H1 (cell line): ENCODE results near the gene CYTIP. TPM values are rescaled to one million over a fixed set of nuclear protein-coding genes. Genes with fewer than 3 reads are reported as not detected.
"Not testable (repeated sequence)": the region's sequence is repeated elsewhere in the genome, so short reads cannot be mapped to it uniquely, and the experiment has no call there.

ENCODE experiments used
- CTCF ChIA-PET: fragments of 300-600 bp; sonication (Branson Sonifier 250); formaldehyde crosslinking; loops from one replicate; lab custom pipeline; 2021; ENCODE audit not compliant: partially characterized antibody; lab: Charles Lee
- POLR2A ChIA-PET: fragments of 300-600 bp; sonication (Branson Sonifier 250); formaldehyde crosslinking; loops from one replicate; lab custom pipeline; 2021; ENCODE audit warnings: inconsistent platforms; ENCODE audit not compliant: partially characterized antibody; lab: Charles Lee
- DNase-seq, 2 experiments: peaks; one replicate each; pipeline versions ENCODE4 v3.0.0 to v3.0.0-alpha.2; 2010 to 2022; ENCODE audit warnings: low spot score in 2 of 2, low read depth in 1 of 2, mixed read lengths in 1 of 2
- FAIRE-seq: peaks from 2 replicates; lab custom pipeline; 2011; peaks lifted over from hg19 to GRCh38; lab: Jason Lieb, UNC
- H2AFZ ChIP-seq: 2 replicates; pipeline ENCODE4 v1.8.1; 2012; ENCODE audit warnings: low read length, inconsistent platforms
- H2AK5ac ChIP-seq: 2 replicates; pipeline ENCODE4 v1.6.1; 2013; ENCODE audit warnings: low read depth, low read length
- H2BK120ac ChIP-seq: replicated peaks from 2 replicates; pipeline ENCODE3; 2013; ENCODE audit warnings: low read depth, low read length, inconsistent platforms
- H2BK12ac ChIP-seq: 2 replicates; pipeline ENCODE4 v1.6.1; 2013; ENCODE audit warnings: low read depth, low read length
- H2BK15ac ChIP-seq: 2 replicates; pipeline ENCODE4 v1.6.1; 2013; ENCODE audit warnings: low read length
- H2BK20ac ChIP-seq: 2 replicates; pipeline ENCODE4 v1.6.1; 2013; ENCODE audit warnings: low read length
- H2BK5ac ChIP-seq: 2 replicates; pipeline ENCODE4 v1.6.1; 2013; ENCODE audit warnings: low read depth, low read length
- H3K14ac ChIP-seq: 2 replicates; pipeline ENCODE4 v1.6.1; 2013; ENCODE audit warnings: inconsistent platforms; ENCODE audit not compliant: insufficient read length
- H3K18ac ChIP-seq: 2 replicates; pipeline ENCODE4 v1.6.1; 2013; ENCODE audit warnings: low read length; ENCODE audit errors: extremely low read depth
- H3K23ac ChIP-seq: 2 replicates; pipeline ENCODE4 v1.6.1; 2013; ENCODE audit warnings: inconsistent platforms; ENCODE audit not compliant: insufficient read length
- H3K23me2 ChIP-seq: 2 replicates; pipeline ENCODE4 v1.6.1; 2013; ENCODE audit warnings: low read depth, low read length
- H3K27ac ChIP-seq: 2 replicates; pipeline ENCODE4 v1.6.1; 2011; ENCODE audit warnings: low read depth, low read length, inconsistent platforms
- H3K27me3 ChIP-seq, 4 experiments: replicated peaks in 1 of 4; 1 replicate in 1 of 4; 2 replicates in 3 of 4; pipeline versions ENCODE4 v1.6.1 to v1.8.1; 2011 to 2013; ENCODE audit warnings: low read length in 3 of 4, mild to moderate bottlenecking in 3 of 4, inconsistent platforms in 2 of 4, mixed read lengths in 2 of 4, moderate library complexity in 1 of 4; ENCODE audit not compliant: control insufficient read depth in 3 of 4, insufficient read depth in 3 of 4; ENCODE audit errors: extremely low read depth in 1 of 4
- H3K36me3 ChIP-seq, 4 experiments: 2 replicates each; pipeline versions ENCODE4 v1.6.1 to v1.8.1; 2011 to 2013; ENCODE audit warnings: mild to moderate bottlenecking in 4 of 4, low read length in 3 of 4, moderate library complexity in 2 of 4, control low read depth in 1 of 4, inconsistent platforms in 1 of 4; ENCODE audit not compliant: insufficient read depth in 4 of 4, control insufficient read depth in 2 of 4
- H3K4ac ChIP-seq: replicated peaks from 2 replicates; pipeline ENCODE3; 2013; ENCODE audit warnings: low read length, low read depth, mixed read lengths, inconsistent platforms; ENCODE audit not compliant: insufficient read length
- H3K4me1 ChIP-seq, 4 experiments: replicated peaks in 1 of 4; 1 replicate in 1 of 4; 2 replicates in 3 of 4; pipeline versions ENCODE4 v1.6.1 to v1.8.1; 2011 to 2013; ENCODE audit warnings: low read length in 3 of 4, inconsistent platforms in 2 of 4, mixed read lengths in 1 of 4; ENCODE audit not compliant: insufficient read depth in 4 of 4, control insufficient read depth in 3 of 4
- H3K4me2 ChIP-seq, 2 experiments: 2 replicates each; pipeline versions ENCODE4 v1.6.1 to v1.8.1; 2011 to 2013; ENCODE audit warnings: low read depth in 2 of 2, low read length in 2 of 2, control low read depth in 1 of 2, inconsistent platforms in 1 of 2, mild to moderate bottlenecking in 1 of 2; ENCODE audit not compliant: insufficient read depth in 1 of 2
- H3K4me3 ChIP-seq, 4 experiments: fragments of 200-600, 300-600 bp in 1 of 4; sonication (generic), shearing (Covaris generic), sonication (Bioruptor Twin) in 1 of 4; 2 replicates each; pipeline versions ENCODE4 v1.5.1 to v1.8.1; 2011 to 2016; ENCODE audit warnings: low read length in 4 of 4, low read depth in 3 of 4, control low read depth in 2 of 4, inconsistent platforms in 2 of 4, mild to moderate bottlenecking in 2 of 4, mixed read lengths in 1 of 4, moderate library complexity in 1 of 4; ENCODE audit not compliant: insufficient read depth in 2 of 4; ENCODE audit errors: extremely low read depth in 1 of 4
- H3K56ac ChIP-seq: replicated peaks from 2 replicates; pipeline ENCODE3; 2013; ENCODE audit warnings: low read depth, mild to moderate bottlenecking, mixed read lengths, low read length, inconsistent platforms; ENCODE audit not compliant: insufficient read length
- H3K79me1 ChIP-seq: 2 replicates; pipeline ENCODE4 v1.6.1; 2013; ENCODE audit warnings: low read depth, low read length, control low read depth
- H3K79me2 ChIP-seq, 2 experiments: 2 replicates each; pipeline versions ENCODE4 v1.6.1 to v1.8.1; 2012 to 2013; ENCODE audit warnings: low read length in 2 of 2, mild to moderate bottlenecking in 2 of 2, inconsistent platforms in 1 of 2; ENCODE audit not compliant: insufficient read depth in 2 of 2, control insufficient read depth in 1 of 2
- H3K9ac ChIP-seq, 4 experiments: replicated peaks in 1 of 4; 1 replicate in 1 of 4; 2 replicates in 3 of 4; pipeline versions ENCODE4 v1.6.1 to v1.8.1; 2011 to 2013; ENCODE audit warnings: low read depth in 3 of 4, low read length in 3 of 4, control low read depth in 2 of 4, mild to moderate bottlenecking in 2 of 4, moderate library complexity in 2 of 4, inconsistent platforms in 1 of 4; ENCODE audit errors: extremely low read depth in 1 of 4
- H3K9me3 ChIP-seq, 2 experiments: 2 replicates each; pipeline versions ENCODE4 v1.6.1 to v1.8.1; 2012 to 2013; ENCODE audit warnings: mild to moderate bottlenecking in 2 of 2, moderate library complexity in 2 of 2, control low read depth in 1 of 2, inconsistent platforms in 1 of 2, low read depth in 1 of 2, low read length in 1 of 2, mixed read lengths in 1 of 2; ENCODE audit not compliant: insufficient read depth in 2 of 2
- H4K20me1 ChIP-seq, 2 experiments: replicated peaks in 1 of 2; 2 replicates each; pipeline versions ENCODE3 to v1.8.1; 2011 to 2013; ENCODE audit warnings: inconsistent platforms in 2 of 2, low read length in 2 of 2, mild to moderate bottlenecking in 1 of 2; ENCODE audit not compliant: insufficient read depth in 2 of 2, control insufficient read depth in 1 of 2
- H4K5ac ChIP-seq: 2 replicates; pipeline ENCODE4 v1.6.1; 2013; ENCODE audit warnings: low read length, low read depth, mixed read lengths, inconsistent platforms; ENCODE audit not compliant: insufficient read length
- H4K8ac ChIP-seq: 2 replicates; pipeline ENCODE4 v1.8.0; 2013; ENCODE audit warnings: mild to moderate bottlenecking, moderate library complexity, low read length, inconsistent platforms; ENCODE audit not compliant: insufficient read depth; ENCODE audit errors: extremely low read depth
- H4K91ac ChIP-seq: replicated peaks from 2 replicates; pipeline ENCODE3; 2013; ENCODE audit warnings: low read length, mixed read lengths, inconsistent platforms; ENCODE audit not compliant: insufficient read length
- BRCA1 ChIP-seq: IDR thresholded peaks from 2 replicates; pipeline ENCODE4 v1.6.1; 2012; ENCODE audit warnings: low read depth, low read length, improper control_type of control experiment
- EGR1 ChIP-seq: IDR thresholded peaks from 2 replicates; pipeline ENCODE4 v1.6.1; 2011; ENCODE audit warnings: low read depth, low read length, borderline replicate concordance
- HDAC2 ChIP-seq, 2 experiments: fragments of 300-600 bp in 1 of 2; sonication (generic) in 1 of 2; IDR thresholded peaks; 2 replicates each; pipeline ENCODE4 v1.6.1; 2011 to 2012; ENCODE audit warnings: low read depth in 2 of 2, low read length in 2 of 2, mild to moderate bottlenecking in 2 of 2, moderate library complexity in 2 of 2, borderline replicate concordance in 1 of 2, inconsistent platforms in 1 of 2
- MAFK ChIP-seq: IDR thresholded peaks from 2 replicates; pipeline ENCODE4 v1.6.1; 2012; ENCODE audit warnings: low read depth, mild to moderate bottlenecking, improper control_type of control experiment, low read length
- NRF1 ChIP-seq: IDR thresholded peaks from 2 replicates; pipeline ENCODE4 v1.6.1; 2011; ENCODE audit warnings: mild to moderate bottlenecking, low read depth, low read length, improper control_type of control experiment
- RXRA ChIP-seq: IDR thresholded peaks from 2 replicates; pipeline ENCODE4 v1.6.1; 2011; ENCODE audit warnings: low read depth, mild to moderate bottlenecking, low read length, moderate library complexity; ENCODE audit not compliant: insufficient read depth
- SIN3A ChIP-seq, 2 experiments: IDR thresholded peaks in 1 of 2; conservative IDR thresholded peaks in 1 of 2; 2 replicates each; pipeline ENCODE4 v1.6.1; 2011 to 2012; ENCODE audit warnings: low read length in 2 of 2, improper control_type of control experiment in 1 of 2, low read depth in 1 of 2, mild to moderate bottlenecking in 1 of 2
- SIX5 ChIP-seq: IDR thresholded peaks from 2 replicates; pipeline ENCODE4 v1.6.1; 2011; ENCODE audit warnings: mild to moderate bottlenecking, low read depth, low read length
- TAF1 ChIP-seq: IDR thresholded peaks from 2 replicates; pipeline ENCODE4 v1.6.1; 2011; ENCODE audit warnings: mild to moderate bottlenecking, low read depth, low read length
- polyA plus RNA-seq, 7 experiments: library from polyadenylated mRNA; depleted of rRNA in 3 of 7; stranded (reverse) in 5 of 7; unstranded in 2 of 7; fragments of >200 nt in 5 of 7; fragments of 200-250 nt in 2 of 7; gene quantifications; 1 replicate in 5 of 7; 2 replicates in 1 of 7; 4 replicates in 1 of 7; pipeline versions ENCODE4 v1.2.1 to v1.2.3, GENCODE V29; 2011 to 2013; ENCODE audit warnings: missing spikeins in 2 of 7, mixed read lengths in 2 of 7
- total RNA-seq: library from RNA; stranded (reverse); fragmentation: NEBNext Ultra II Directional; extraction: Animal tissue kit (Norgen Biotek cat#: 25700); gene quantifications from 2 replicates; pipeline ENCODE4 v1.2.1, GENCODE V29; 2021

CYTIP gene
- total and polyA plus RNA-seq, 2 of the 8 experiments (the other 6 are each of a cell fraction or from before 2014, with no cell fraction given) = 0.12 TPM; not detected in 1

DNA sequence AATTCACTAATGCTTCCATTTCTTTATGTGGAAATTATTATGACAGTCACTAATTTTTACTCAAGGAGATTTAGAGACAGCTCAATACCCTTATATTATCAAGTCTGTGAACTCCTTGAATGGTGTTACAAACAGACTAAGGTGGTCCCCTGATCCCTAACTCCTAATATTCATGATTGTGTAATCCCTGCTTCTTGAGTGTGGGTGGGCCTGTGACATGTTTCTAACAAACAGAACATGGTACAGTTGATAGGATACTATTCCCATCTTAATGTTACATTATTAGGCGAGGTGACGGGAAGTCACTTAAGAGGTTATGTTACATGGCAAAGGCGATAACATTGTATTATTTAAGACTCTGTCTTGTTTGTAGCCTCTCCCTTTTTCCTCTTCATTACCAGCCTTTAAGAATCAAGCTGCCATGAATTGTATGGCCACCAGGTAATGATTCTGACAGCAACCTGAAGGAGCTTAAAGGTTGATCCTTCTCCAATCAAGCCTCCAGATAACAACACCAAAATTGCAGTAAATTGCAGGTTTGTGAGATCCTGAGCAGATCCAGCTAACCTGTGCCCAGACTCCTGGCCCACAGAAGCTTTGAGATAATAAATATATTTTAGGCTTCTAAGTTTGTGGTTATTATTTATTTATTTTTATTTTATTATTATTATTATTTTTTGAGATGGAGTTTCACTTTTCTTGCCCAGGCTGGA, 32.1 kb downstream of the CYTIP start (continued):
- TF ChIP-seq HDAC2 (IDR thresholded peaks at IDR 0.05; ENCODE audit: borderline replicate concordance in 1 of 2, low read depth in 2 of 2, low read length in 2 of 2) (no peak), SIX5 (no peak), RXRA (no peak), TAF1 (no peak), EGR1 (no peak), NRF1 (no peak), SIN3A (conservative IDR thresholded peaks at IDR 0.05 in 1 of 2, IDR thresholded peaks at IDR 0.05 in 1 of 2; ENCODE audit: low read depth in 1 of 2, low read length in 2 of 2) (no peak), MAFK (no peak), BRCA1 (no peak)

DNA sequence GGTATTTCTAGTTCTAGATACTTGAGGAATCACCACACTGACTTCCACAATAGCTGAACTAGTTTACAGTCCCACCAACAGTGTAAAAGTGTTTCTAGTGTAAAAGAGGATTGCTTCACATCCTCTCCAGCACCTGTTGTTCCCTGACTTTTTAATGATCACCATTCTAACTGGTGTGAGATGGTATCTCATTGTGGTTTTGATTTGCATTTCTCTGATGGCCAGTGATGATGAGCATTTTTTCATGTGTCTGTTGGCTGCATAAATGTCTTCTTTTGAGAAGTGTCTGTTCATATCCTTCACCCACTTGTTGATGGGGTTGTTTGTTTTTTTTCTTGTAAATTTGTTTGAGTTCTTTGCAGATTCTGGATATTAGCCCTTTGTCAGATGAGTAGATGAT, 38.5 kb downstream of the CYTIP start:
- H4K91ac ChIP-seq, DNase-seq, H3K4me3 ChIP-seq, H3K79me1 ChIP-seq, H3K14ac ChIP-seq, H3K9ac ChIP-seq, H4K20me1 ChIP-seq, H3K56ac ChIP-seq, H4K8ac ChIP-seq, H2BK5ac ChIP-seq, H2BK12ac ChIP-seq, H2BK15ac ChIP-seq, H2AFZ ChIP-seq, H2AK5ac ChIP-seq, H3K4me2 ChIP-seq, H3K4me1 ChIP-seq, H2BK120ac ChIP-seq, H3K27ac ChIP-seq, H3K79me2 ChIP-seq, H3K27me3 ChIP-seq, H3K9me3 ChIP-seq, H3K23ac ChIP-seq, H4K5ac ChIP-seq, H2BK20ac ChIP-seq, POLR2A ChIA-PET, H3K4ac ChIP-seq, H3K18ac ChIP-seq, FAIRE-seq, H3K36me3 ChIP-seq, H3K23me2 ChIP-seq: not testable (repeated sequence)
- CTCF ChIA-PET = interaction anchor here (1.5 kb wide), 1 partner anchor 79 kb away, joined by 6 read pairs; the partner anchor contains the start of gene ERMN
